GM23248 (cell line): ENCODE results near the gene SEZ6L. TPM values are rescaled to one million over a fixed set of nuclear protein-coding genes. Genes with fewer than 3 reads are reported as not detected.

Experiments used
- DNase-seq: peaks from one replicate; pipeline ENCODE4 v3.0.0-alpha.2; 2015
- H2AFZ ChIP-seq: fragments of 200-600 bp; sonication (generic); 2 replicates; pipeline ENCODE4 v1.6.1; 2016; ENCODE audit warnings: antibody characterized with exemption
- H3F3A ChIP-seq: fragments of 200-600 bp; sonication (generic); 2 replicates; pipeline ENCODE4 v1.6.1; 2016; ENCODE audit warnings: mild to moderate bottlenecking, antibody characterized with exemption, mixed run types; ENCODE audit not compliant: insufficient read depth
- H3K27ac ChIP-seq: fragments of 200-600 bp; sonication (generic); 2 replicates; pipeline ENCODE4 v1.5.1; 2016; ENCODE audit warnings: mild to moderate bottlenecking
- H3K27me3 ChIP-seq: fragments of 200-600 bp; sonication (generic); replicated peaks from 2 replicates; pipeline ENCODE4 v1.6.1; 2016; ENCODE audit warnings: mild to moderate bottlenecking; ENCODE audit not compliant: insufficient read depth
- H3K36me3 ChIP-seq: fragments of 200-600 bp; sonication (generic); 2 replicates; pipeline ENCODE4 v1.6.1; 2016; ENCODE audit warnings: low read depth, mild to moderate bottlenecking
- H3K4me1 ChIP-seq: fragments of 200-600 bp; sonication (generic); 2 replicates; pipeline ENCODE4 v1.6.1; 2016; ENCODE audit warnings: mild to moderate bottlenecking; ENCODE audit not compliant: insufficient read depth
- H3K4me2 ChIP-seq: fragments of 200-600 bp; sonication (generic); one replicate; pipeline ENCODE4 v1.6.1; 2016; ENCODE audit warnings: mild to moderate bottlenecking; ENCODE audit not compliant: unreplicated experiment
- H3K4me3 ChIP-seq: fragments of 200-600 bp; sonication (generic); 2 replicates; pipeline ENCODE4 v1.5.1; 2016; ENCODE audit warnings: mild to moderate bottlenecking
- H3K79me2 ChIP-seq: fragments of 200-600 bp; sonication (generic); 2 replicates; pipeline ENCODE4 v1.6.1; 2016; ENCODE audit warnings: mild to moderate bottlenecking; ENCODE audit not compliant: insufficient read depth
- H3K9ac ChIP-seq: fragments of 200-600 bp; sonication (generic); 2 replicates; pipeline ENCODE4 v1.6.1; 2016; ENCODE audit warnings: mild to moderate bottlenecking
- H3K9me2 ChIP-seq: fragments of 200-600 bp; sonication (generic); 2 replicates; pipeline ENCODE4 v1.6.1; 2016; ENCODE audit warnings: mixed run types, mild to moderate bottlenecking, moderate library complexity; ENCODE audit not compliant: insufficient read depth
- H3K9me3 ChIP-seq: fragments of 200-600 bp; sonication (generic); one replicate; pipeline ENCODE4 v1.6.1; 2017; ENCODE audit warnings: low read depth
- H4K20me1 ChIP-seq: fragments of 200-600 bp; sonication (generic); 2 replicates; pipeline ENCODE4 v1.6.0; 2016; ENCODE audit not compliant: insufficient read depth
- EZH2 ChIP-seq: fragments of 200-600 bp; sonication (generic); IDR thresholded peaks from 2 replicates; pipeline ENCODE4 v1.6.1; 2018; ENCODE audit warnings: antibody characterized with exemption, mild to moderate bottlenecking; ENCODE audit not compliant: insufficient read depth, poor library complexity, severe bottlenecking
- EZH2phosphoT487 ChIP-seq: fragments of 200-600 bp; sonication (generic); IDR thresholded peaks from 2 replicates; pipeline ENCODE4 v1.6.1; 2018; ENCODE audit warnings: antibody characterized with exemption, moderate library complexity, mild to moderate bottlenecking, low read depth; ENCODE audit not compliant: insufficient read depth
- WGBS, 2 experiments: methylation state at CpG; one replicate each; pipeline ENCODE4 v1.1.6; 2015 to 2017; ENCODE audit warnings: low lambda C conversion rate in 2 of 2, low coverage in 1 of 2; ENCODE audit errors: missing lambda C conversion rate in 2 of 2; 5-methylcytosine and 5-hydroxymethylcytosine counted together
- in situ Hi-C: fragments of 300-500 bp; cut with MboI; formaldehyde crosslinking; loops from 2 replicates; pipeline ENCODE4 v1.15.0; 2020
- polyA plus RNA-seq: library from polyadenylated mRNA; unstranded; fragments of >200 nt; fragmentation: Nextera tagmentation; extraction: Ambion mirVana; gene quantifications from 2 replicates; pipeline ENCODE4 v1.2.1, GENCODE V29; 2016
- small RNA-seq: library from RNA; depleted of rRNA; stranded (forward); fragments of <200 nt; gene quantifications from one replicate; pipeline ENCODE3, GENCODE V24; 2014; ENCODE audit warnings: low read depth, low replicate concordance
- total RNA-seq: library from RNA; depleted of rRNA; stranded (reverse); fragments of >200 nt; shearing (Covaris generic); gene quantifications from 2 replicates; pipeline ENCODE4 v1.2.3, GENCODE V29; 2014

SEZ6L gene
- total and polyA plus RNA-seq, 2 experiments from 2014 or later, result under 0.01 to 0.18 TPM

DNA sequence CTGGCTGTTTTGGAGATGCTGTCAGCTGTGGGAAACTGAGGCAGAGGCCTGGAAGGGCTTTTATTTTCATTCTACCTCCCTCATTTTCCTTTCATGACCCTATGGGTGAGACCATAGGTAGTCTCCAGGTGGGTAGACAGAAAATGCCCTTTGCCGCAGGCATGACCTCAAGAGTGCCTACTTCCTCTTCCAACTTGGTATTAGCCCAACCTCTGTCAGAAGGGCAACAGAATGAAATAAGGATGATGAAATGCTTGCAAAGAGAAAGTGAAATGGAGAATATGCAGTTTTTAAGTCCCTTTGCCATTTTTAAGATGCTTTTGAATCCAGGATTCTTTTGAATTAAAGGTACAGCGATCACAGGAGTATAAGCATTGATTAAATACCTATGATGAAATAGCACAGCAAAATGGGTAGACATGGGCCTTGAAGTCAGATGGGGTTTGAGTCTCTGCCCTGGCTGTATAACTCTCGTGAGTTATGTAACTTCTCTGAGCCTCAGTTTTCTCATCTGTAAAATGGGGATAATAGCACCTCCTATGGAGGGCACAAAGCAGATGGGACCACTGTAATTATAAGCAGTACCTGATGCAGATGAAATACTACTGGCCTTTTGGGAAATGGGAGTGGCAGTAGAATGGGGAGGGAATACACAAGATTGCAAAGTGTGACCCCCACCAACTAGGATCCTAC lies 263.5 kb downstream of the SEZ6L start:
- Histone ChIP-seq H3K27me3 (no peaks in the 10 kb centered on the region), H3K27ac (no peak overlapping the region), H3K4me1 (no peaks in the 10 kb centered on the region), H3K79me2 (no peaks in the 10 kb centered on the region), H3K4me2 (no peak overlapping the region), H3K4me3 (no peak overlapping the region), H3K36me3 (no peaks in the 10 kb centered on the region), H4K20me1 (no peaks in the 10 kb centered on the region), H3K9me3 (no peaks in the 10 kb centered on the region), H3K9me2 (no peaks in the 10 kb centered on the region), H3K9ac (no peak overlapping the region), H2AFZ (no peak overlapping the region), H3F3A (0 out of 2 replicates have a peak, but pooled peaks cover 6% of the 10 kb centered on the region)
- TF ChIP-seq EZH2phosphoT487, result no peak
- TF ChIP-seq EZH2, result no peak
- in situ Hi-C loops, result no loop called here
- WGBS, 2 experiments, result 83% methylated on average over 3 of the region's 3 CpGs
- DNase-seq, result no peak

Small RNA genes within 50 kb of the gene (small RNA-seq; reads per million reads assigned to genes)
- not detected for gene RNA5SP495
